K562 (cell line): ENCODE measurements around the gene NAT8L. TPM values are rescaled to one million over a fixed set of nuclear protein-coding genes. Genes with fewer than 3 reads are reported as not detected.

Experiments
- ATAC-seq: fragments of 200-7000 bp; cut with Tn5 transposase; 3 replicates; pipeline ENCODE4 v1.9.1; 2020; ENCODE audit warnings: moderate library complexity
- BruUV-seq: library from RNA; stranded (reverse); fragments of 400-500 nt; replicated peaks from 2 replicates; lab custom pipeline; 2021; lab: Mats Ljungman, UMichigan
- CTCF ChIA-PET: fragments of 300-600 bp; formaldehyde crosslinking; extraction: SDS; loops from one replicate; lab custom pipeline; 2021; ENCODE audit warnings: low intra/inter-chr PET ratio; lab: Yijun Ruan, JAX
- POLR2A ChIA-PET: fragments of 300-600, 350-650 bp; sonication (Branson Sonifier 250); formaldehyde crosslinking; extraction: SDS; loops from one replicate; lab custom pipeline; 2021; ENCODE audit warnings: antibody characterized with exemption, inconsistent platforms; lab: Yijun Ruan, JAX
- DNase-seq, 4 experiments: peaks; one replicate each; pipeline versions ENCODE4 v3.0.0 to v3.0.0-alpha.2; 2011 to 2018; ENCODE audit warnings: low spot score in 3 of 4, mixed read lengths in 3 of 4; ENCODE audit errors: extremely low read depth in 1 of 4
- FAIRE-seq: peaks from 2 replicates; lab custom pipeline; 2011; peaks lifted over from hg19 to GRCh38; lab: Jason Lieb, UNC
- H2AFZ ChIP-seq: 2 replicates; pipeline ENCODE4 v1.6.0; 2011; ENCODE audit warnings: low read depth, low read length, control low read depth, inconsistent platforms
- H3K27ac ChIP-seq: fragments of 200-600 bp; 3 replicates; pipeline ENCODE4 v1.8.0; 2011; ENCODE audit warnings: low read depth, mild to moderate bottlenecking, control low read depth, inconsistent platforms, low read length, moderate library complexity, mixed read lengths; ENCODE audit errors: extremely low read depth
- H3K27me3 ChIP-seq, 2 experiments: fragments of 300-600 bp in 1 of 2; 2 replicates in 1 of 2; 3 replicates in 1 of 2; pipeline versions ENCODE4 v1.6.0 to v1.8.0; 2011; ENCODE audit warnings: inconsistent platforms in 2 of 2, low read length in 2 of 2, mild to moderate bottlenecking in 1 of 2, mixed read lengths in 1 of 2, moderate library complexity in 1 of 2; ENCODE audit not compliant: control insufficient read depth in 2 of 2, insufficient read depth in 2 of 2
- H3K36me3 ChIP-seq: fragments of 300-600 bp; 3 replicates; pipeline ENCODE4 v1.8.0; 2011; ENCODE audit warnings: mild to moderate bottlenecking, low read length, inconsistent platforms; ENCODE audit not compliant: control insufficient read depth, insufficient read depth
- H3K4me1 ChIP-seq, 2 experiments: fragments of 200-600 bp in 1 of 2; replicated peaks in 1 of 2; 2 replicates in 1 of 2; 3 replicates in 1 of 2; pipeline versions ENCODE4 v1.5.1 to v1.8.0; 2011; ENCODE audit warnings: inconsistent platforms in 2 of 2, low read length in 2 of 2, mild to moderate bottlenecking in 1 of 2, mixed read lengths in 1 of 2, moderate library complexity in 1 of 2; ENCODE audit not compliant: control insufficient read depth in 2 of 2, insufficient read depth in 2 of 2
- H3K4me2 ChIP-seq: 2 replicates; pipeline ENCODE4 v1.6.1; 2011; ENCODE audit warnings: low read length, control low read depth, inconsistent platforms, mixed read lengths; ENCODE audit not compliant: insufficient read depth
- H3K4me3 ChIP-seq: fragments of 200-600 bp; sonication (generic), shearing (Covaris generic); 2 replicates; pipeline ENCODE4 v1.5.1; 2016; ENCODE audit warnings: control low read depth, inconsistent platforms
- H3K79me2 ChIP-seq: fragments of 200-600 bp; 3 replicates; pipeline ENCODE4 v1.8.0; 2011; ENCODE audit warnings: low read length, inconsistent platforms; ENCODE audit not compliant: control insufficient read depth, insufficient read depth
- H3K9ac ChIP-seq, 2 experiments: 2 replicates each; pipeline versions ENCODE4 v1.6.0 to v1.6.1; 2011; ENCODE audit warnings: low read depth in 2 of 2, low read length in 2 of 2, control low read depth in 1 of 2, inconsistent platforms in 1 of 2, mild to moderate bottlenecking in 1 of 2, mixed read lengths in 1 of 2; ENCODE audit not compliant: insufficient read depth in 1 of 2
- H3K9me1 ChIP-seq: one replicate; pipeline ENCODE4 v1.6.0; 2011; ENCODE audit warnings: inconsistent platforms, mild to moderate bottlenecking, low read length, moderate library complexity; ENCODE audit not compliant: control insufficient read depth, insufficient read depth
- H3K9me3 ChIP-seq: replicated peaks from 2 replicates; pipeline ENCODE4 v1.5.1; 2011; ENCODE audit warnings: low read depth, low read length, inconsistent platforms; ENCODE audit not compliant: control insufficient read depth, insufficient read depth
- H4K20me1 ChIP-seq: replicated peaks from 2 replicates; pipeline ENCODE4 v1.6.1; 2011; ENCODE audit warnings: low read length, inconsistent platforms, mixed read lengths; ENCODE audit not compliant: control insufficient read depth, insufficient read depth
- CCAR2 ChIP-seq: fragments of 200-400 bp; formaldehyde crosslinking; IDR thresholded peaks from 2 replicates; pipeline ENCODE4 v1.6.1; 2017; ENCODE audit warnings: mild to moderate bottlenecking, low read depth, low read length
- JUND ChIP-seq, 2 experiments: IDR thresholded peaks; 2 replicates in 1 of 2; 3 replicates in 1 of 2; pipeline ENCODE4 v1.6.1; 2011; ENCODE audit warnings: borderline replicate concordance in 2 of 2, low read depth in 2 of 2, low read length in 2 of 2, improper control_type of control experiment in 1 of 2, missing biosample characterization in 1 of 2, missing genetic modification characterization in 1 of 2, missing genetic modification reagents in 1 of 2
- SMAD4 ChIP-seq: fragments of 250-450 bp; sonication (Bioruptor Pico); conservative IDR thresholded peaks from 2 replicates; pipeline ENCODE4 v1.8.0; 2021; ENCODE audit warnings: inconsistent platforms, mild to moderate bottlenecking, moderate library complexity
- ZNF197 ChIP-seq: fragments of 200-800 bp; sonication (Bioruptor generic); IDR thresholded peaks from 2 replicates; pipeline ENCODE4 v1.6.1; 2016; ENCODE audit warnings: low read depth, missing genetic modification characterization, missing compliant biosample characterization
- WGBS: fragments of 100-300 bp; shearing (Covaris generic); methylation state at CpG from one replicate; pipeline ENCODE4 v1.1.6; 2016; ENCODE audit warnings: low coverage, mixed read lengths; ENCODE audit not compliant: insufficient coverage; ENCODE audit errors: missing lambda C conversion rate; 5-methylcytosine and 5-hydroxymethylcytosine counted together
- in situ Hi-C: fragments of 300-500 bp; cut with MboI; formaldehyde crosslinking; loops from 4 replicates; pipeline ENCODE4 v1.15.0; 2018; ENCODE audit warnings: inconsistent platforms, mixed read lengths
- intact Hi-C: fragments of 100-400 bp; cut with micrococcal nuclease; formaldehyde crosslinking; loops from 2 replicates; pipeline ENCODE4 v1.14.2; 2022
- polyA plus RNA-seq, 8 experiments: library from polyadenylated mRNA; depleted of rRNA in 4 of 8; stranded (reverse) in 5 of 8; unstranded in 3 of 8; fragments of >200 nt; fragmentation: Nextera tagmentation in 2 of 8; fragmentation: Illumina TruSeq in 1 of 8; extraction: Ambion mirVana in 2 of 8; extraction: Trizol in 1 of 8; gene quantifications; 2 replicates each; pipeline versions ENCODE4 v1.2.1 to v1.2.3, GENCODE V29; 2011 to 2014; ENCODE audit warnings: inconsistent platforms in 1 of 8, missing spikeins in 1 of 8
- total RNA-seq, 7 experiments: library from RNA; depleted of rRNA in 6 of 7; stranded (reverse); fragments of >200 nt in 6 of 7; fragmentation: Illumina TruSeq in 2 of 7; extraction: Trizol in 2 of 7; gene quantifications; 2 replicates each; pipeline versions ENCODE4 v1.2.1 to v1.2.3, GENCODE V29; 2011 to 2021; ENCODE audit warnings: low replicate concordance in 1 of 7
- TF ChIP-seq, protein P1 (sequence below), 2 experiments: fragments of 450-650 bp in 1 of 2; sonication (generic) in 1 of 2; formaldehyde crosslinking in 1 of 2; IDR thresholded peaks in 1 of 2; conservative IDR thresholded peaks in 1 of 2; 2 replicates each; pipeline versions ENCODE4 v1.6.1 to v1.8.1; 2016 to 2023; ENCODE audit warnings: mild to moderate bottlenecking in 2 of 2, moderate library complexity in 2 of 2, inconsistent platforms in 1 of 2, missing genetic modification reagents in 1 of 2
- TF ChIP-seq, protein P2 (sequence below): fragments of 200-600 bp; sonication (generic); IDR thresholded peaks from one replicate; pipeline ENCODE4 v1.6.1; 2012; ENCODE audit warnings: mild to moderate bottlenecking, low read depth, low read length, inconsistent platforms

NAT8L gene
- total and polyA plus RNA-seq, 9 of the 15 experiments (the other 6 are each of a cell fraction or from before 2014, with no cell fraction given), result 0.06 to 11.0 (median 1.5) TPM

GRCh38 chr4:2103843-2104547, 44.9 kb downstream of the NAT8L start:
- Histone ChIP-seq H3K36me3 (no peaks in the 10 kb centered on the region), H3K27ac (no peak overlapping the region), H3K9me1 (no peaks in the 10 kb centered on the region), H3K4me2 (no peak overlapping the region), H3K79me2 (no peaks in the 10 kb centered on the region), H4K20me1 (no peaks in the 10 kb centered on the region), H3K4me1 (no peaks in the 10 kb centered on the region), H3K9ac (no peak overlapping the region), H3K9me3 (peaks cover 2% of the 10 kb centered on the region; the same call in 1 of the 2 replicates), H3K27me3 (peaks cover 8 to 21% of the 10 kb centered on the region in 2 experiments; a peak in 3 of 5 replicates), H3K4me3 (no peak overlapping the region), H2AFZ (no peak overlapping the region)
- 6% methylated on average over 2 of the region's 2 CpGs for WGBS
- in situ Hi-C loops (no loop called here), intact Hi-C loops (no loop called here)
- no peak for ATAC-seq
- ChIA-PET CTCF (no interaction called here), POLR2A (no interaction called here)
- FAIRE-seq, result no peak
- no TSS peak for BruUV-seq
- no peak for DNase-seq
- TF ChIP-seq SMAD4 (CRISPR knock-in tag) (no peak), ZNF197 (CRISPR knock-in tag) (no peak), CCAR2 (no peak), JUND (IDR thresholded peaks at IDR 0.05; ENCODE audit: borderline replicate concordance, low read depth, low read length) (no peak), JUND (tag; IDR thresholded peaks at IDR 0.05; ENCODE audit: borderline replicate concordance, low read depth, low read length) (no peak)
- TF ChIP-seq, protein P1, sequence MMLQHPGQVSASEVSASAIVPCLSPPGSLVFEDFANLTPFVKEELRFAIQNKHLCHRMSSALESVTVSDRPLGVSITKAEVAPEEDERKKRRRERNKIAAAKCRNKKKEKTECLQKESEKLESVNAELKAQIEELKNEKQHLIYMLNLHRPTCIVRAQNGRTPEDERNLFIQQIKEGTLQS (IDR thresholded peaks at IDR 0.05), result no peak
- TF ChIP-seq, protein P1 (CRISPR knock-in tag; conservative IDR thresholded peaks at IDR 0.05), result no peak
- TF ChIP-seq, protein P2, sequence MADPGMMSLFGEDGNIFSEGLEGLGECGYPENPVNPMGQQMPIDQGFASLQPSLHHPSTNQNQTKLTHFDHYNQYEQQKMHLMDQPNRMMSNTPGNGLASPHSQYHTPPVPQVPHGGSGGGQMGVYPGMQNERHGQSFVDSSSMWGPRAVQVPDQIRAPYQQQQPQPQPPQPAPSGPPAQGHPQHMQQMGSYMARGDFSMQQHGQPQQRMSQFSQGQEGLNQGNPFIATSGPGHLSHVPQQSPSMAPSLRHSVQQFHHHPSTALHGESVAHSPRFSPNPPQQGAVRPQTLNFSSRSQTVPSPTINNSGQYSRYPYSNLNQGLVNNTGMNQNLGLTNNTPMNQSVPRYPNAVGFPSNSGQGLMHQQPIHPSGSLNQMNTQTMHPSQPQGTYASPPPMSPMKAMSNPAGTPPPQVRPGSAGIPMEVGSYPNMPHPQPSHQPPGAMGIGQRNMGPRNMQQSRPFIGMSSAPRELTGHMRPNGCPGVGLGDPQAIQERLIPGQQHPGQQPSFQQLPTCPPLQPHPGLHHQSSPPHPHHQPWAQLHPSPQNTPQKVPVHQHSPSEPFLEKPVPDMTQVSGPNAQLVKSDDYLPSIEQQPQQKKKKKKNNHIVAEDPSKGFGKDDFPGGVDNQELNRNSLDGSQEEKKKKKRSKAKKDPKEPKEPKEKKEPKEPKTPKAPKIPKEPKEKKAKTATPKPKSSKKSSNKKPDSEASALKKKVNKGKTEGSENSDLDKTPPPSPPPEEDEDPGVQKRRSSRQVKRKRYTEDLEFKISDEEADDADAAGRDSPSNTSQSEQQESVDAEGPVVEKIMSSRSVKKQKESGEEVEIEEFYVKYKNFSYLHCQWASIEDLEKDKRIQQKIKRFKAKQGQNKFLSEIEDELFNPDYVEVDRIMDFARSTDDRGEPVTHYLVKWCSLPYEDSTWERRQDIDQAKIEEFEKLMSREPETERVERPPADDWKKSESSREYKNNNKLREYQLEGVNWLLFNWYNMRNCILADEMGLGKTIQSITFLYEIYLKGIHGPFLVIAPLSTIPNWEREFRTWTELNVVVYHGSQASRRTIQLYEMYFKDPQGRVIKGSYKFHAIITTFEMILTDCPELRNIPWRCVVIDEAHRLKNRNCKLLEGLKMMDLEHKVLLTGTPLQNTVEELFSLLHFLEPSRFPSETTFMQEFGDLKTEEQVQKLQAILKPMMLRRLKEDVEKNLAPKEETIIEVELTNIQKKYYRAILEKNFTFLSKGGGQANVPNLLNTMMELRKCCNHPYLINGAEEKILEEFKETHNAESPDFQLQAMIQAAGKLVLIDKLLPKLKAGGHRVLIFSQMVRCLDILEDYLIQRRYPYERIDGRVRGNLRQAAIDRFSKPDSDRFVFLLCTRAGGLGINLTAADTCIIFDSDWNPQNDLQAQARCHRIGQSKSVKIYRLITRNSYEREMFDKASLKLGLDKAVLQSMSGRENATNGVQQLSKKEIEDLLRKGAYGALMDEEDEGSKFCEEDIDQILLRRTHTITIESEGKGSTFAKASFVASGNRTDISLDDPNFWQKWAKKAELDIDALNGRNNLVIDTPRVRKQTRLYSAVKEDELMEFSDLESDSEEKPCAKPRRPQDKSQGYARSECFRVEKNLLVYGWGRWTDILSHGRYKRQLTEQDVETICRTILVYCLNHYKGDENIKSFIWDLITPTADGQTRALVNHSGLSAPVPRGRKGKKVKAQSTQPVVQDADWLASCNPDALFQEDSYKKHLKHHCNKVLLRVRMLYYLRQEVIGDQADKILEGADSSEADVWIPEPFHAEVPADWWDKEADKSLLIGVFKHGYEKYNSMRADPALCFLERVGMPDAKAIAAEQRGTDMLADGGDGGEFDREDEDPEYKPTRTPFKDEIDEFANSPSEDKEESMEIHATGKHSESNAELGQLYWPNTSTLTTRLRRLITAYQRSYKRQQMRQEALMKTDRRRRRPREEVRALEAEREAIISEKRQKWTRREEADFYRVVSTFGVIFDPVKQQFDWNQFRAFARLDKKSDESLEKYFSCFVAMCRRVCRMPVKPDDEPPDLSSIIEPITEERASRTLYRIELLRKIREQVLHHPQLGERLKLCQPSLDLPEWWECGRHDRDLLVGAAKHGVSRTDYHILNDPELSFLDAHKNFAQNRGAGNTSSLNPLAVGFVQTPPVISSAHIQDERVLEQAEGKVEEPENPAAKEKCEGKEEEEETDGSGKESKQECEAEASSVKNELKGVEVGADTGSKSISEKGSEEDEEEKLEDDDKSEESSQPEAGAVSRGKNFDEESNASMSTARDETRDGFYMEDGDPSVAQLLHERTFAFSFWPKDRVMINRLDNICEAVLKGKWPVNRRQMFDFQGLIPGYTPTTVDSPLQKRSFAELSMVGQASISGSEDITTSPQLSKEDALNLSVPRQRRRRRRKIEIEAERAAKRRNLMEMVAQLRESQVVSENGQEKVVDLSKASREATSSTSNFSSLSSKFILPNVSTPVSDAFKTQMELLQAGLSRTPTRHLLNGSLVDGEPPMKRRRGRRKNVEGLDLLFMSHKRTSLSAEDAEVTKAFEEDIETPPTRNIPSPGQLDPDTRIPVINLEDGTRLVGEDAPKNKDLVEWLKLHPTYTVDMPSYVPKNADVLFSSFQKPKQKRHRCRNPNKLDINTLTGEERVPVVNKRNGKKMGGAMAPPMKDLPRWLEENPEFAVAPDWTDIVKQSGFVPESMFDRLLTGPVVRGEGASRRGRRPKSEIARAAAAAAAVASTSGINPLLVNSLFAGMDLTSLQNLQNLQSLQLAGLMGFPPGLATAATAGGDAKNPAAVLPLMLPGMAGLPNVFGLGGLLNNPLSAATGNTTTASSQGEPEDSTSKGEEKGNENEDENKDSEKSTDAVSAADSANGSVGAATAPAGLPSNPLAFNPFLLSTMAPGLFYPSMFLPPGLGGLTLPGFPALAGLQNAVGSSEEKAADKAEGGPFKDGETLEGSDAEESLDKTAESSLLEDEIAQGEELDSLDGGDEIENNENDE, result no peak
